ENCODE measurements around the gene VTI1A.
A peak's percentile ranks its signal among the peaks of the same experiment; 100 is the strongest.
"Not testable (repeated sequence)": the region's sequence is repeated elsewhere in the genome, so short reads cannot be mapped to it uniquely, and the experiment has no call there.

VTI1A gene

DNA sequence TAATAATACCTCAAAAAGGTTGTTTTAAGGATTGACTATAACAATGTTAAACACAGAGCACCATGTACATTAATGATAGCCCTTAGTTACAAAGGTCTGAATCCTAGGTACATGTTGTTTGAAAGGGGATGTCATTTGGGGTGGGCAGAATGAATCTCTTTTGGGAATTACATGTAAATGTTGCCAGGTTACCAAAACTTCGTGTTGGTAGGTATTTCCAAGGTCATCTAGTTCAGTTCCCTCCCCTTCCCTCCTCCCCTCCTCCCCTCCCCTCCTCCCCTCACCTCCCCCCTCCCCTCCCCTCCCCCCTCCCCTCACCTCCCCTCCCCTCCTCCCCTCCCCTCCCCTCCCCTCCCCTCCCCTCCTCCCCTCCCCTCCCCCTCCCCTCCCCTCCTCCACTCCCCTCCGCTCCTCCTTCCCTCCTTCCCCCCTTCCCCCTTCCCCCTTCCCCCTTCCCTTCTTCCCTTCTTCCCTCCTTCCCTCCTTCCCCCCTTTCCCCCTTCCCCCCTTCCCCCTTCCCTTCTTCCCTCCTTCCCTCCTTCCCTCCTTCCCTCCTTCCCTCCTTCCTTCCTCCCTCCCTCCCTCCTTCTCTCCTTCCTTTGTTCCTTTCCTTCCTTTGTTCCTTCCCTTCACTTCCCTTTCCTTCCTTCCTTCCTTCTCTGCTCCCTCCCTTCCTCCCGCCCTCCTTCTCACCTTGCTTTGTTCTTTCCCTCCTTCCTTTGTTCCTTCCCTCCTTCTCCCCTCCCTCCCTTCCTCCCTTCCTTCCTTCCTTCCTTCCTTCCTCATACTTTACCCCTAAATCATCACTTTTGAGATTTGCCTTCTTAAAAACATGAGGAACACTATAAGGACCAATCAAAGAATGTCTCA is 8.1 kb downstream of the VTI1A start:
- DNase-seq (ENCODE audit: low spot score): no peak

DNA sequence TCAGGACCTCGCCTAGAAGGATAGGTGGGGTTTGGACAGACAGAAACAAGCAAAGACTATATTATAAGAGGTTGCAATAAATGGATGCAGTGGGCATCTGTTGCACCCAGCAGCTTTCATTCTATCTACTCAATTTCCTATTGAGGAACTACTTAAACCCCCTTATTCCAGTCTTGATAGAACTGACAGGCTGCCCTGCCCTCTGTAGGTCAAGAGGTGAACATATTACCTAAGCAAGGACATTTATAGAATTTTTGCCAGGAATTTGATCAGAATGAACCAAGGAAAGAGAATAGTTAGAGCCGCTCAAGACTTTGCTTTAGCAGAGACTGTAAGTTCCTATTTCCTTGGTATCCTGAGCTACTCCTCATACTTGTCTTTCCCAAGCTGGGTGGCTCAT is 9.5 kb downstream of the VTI1A start:
- DNase-seq (ENCODE audit: low spot score): peak; percentile 35

DNA sequence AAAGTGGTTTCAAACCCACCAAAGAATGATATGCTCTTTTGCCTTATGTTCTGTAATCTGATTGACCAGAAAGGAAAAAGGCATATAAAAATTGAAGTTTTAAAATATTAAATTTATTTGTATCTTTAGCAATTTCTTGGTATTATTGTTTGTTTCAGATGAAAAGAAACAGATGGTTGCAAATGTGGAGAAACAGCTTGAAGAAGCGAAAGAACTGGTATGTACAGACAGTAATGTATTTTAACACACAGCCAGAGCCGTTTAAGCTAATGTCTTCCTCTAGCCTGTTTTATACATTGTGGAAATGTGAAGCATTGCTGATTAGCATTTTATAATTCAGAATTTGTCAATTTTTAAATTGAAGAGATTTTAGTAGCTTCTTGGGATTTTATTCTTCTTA is 13.4 kb downstream of the VTI1A start:
- no peak for DNase-seq (ENCODE audit: low spot score)

DNA sequence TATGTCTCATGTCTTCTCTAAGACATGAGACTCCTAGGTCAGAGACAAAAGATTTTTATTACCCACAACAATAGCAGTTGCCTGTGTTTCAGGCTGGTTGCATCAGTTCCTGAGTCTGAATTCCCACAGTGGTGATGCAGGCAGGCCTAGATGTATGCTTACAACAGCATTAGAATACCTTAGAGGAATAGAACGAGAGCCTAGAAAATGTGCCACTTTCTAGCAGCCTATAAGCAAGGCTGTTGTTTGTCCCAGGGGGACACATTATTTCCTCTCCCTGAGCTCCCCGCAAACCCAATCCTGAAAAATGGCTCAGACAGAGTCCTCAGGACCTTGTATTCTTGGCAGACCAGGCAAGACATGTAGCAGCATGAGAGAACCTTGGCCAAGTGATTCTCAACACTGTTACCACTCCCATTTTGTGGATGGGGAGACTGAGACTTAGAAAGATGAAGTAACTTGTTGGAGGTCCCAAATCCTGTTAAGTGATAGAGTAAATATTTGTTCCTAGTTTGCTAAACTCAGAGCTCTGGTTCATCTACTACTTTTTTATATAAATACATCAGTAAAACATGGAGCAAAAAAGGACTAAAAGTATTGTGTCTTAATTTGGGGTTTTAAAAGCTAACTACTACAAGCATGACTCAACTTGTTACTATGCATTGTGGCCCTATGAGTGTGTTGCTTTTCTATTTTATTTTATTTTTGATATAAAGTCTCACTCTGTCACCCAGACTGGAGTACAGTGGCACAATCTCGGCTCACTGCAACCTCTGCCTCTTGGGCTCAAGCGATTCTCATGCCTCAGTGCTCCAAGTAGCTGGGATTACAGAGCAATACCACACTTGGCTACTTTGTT is 14.2 kb downstream of the VTI1A start:
- DNase-seq (ENCODE audit: low spot score): no peak

DNA sequence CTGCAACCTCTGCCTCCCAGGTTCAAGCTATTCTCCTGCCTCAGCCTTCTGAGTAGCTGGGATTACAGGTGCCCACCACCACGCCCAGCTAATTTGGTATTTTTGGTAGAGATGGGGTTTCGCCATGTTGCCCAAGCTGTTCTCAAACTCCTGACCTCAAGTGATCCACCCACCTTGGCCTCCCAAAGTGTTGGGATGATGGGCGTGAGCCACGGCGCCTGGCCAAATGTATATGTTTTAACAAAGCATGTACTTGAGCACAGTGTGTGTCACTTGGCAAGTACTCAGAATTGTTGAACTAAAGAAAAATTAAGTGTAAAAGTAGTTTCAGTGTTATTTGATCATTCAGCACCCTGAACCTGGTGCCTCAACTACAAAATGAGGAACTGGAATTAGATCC is 17.1 kb downstream of the VTI1A start:
- DNase-seq (ENCODE audit: low spot score): not testable (repeated sequence)

DNA sequence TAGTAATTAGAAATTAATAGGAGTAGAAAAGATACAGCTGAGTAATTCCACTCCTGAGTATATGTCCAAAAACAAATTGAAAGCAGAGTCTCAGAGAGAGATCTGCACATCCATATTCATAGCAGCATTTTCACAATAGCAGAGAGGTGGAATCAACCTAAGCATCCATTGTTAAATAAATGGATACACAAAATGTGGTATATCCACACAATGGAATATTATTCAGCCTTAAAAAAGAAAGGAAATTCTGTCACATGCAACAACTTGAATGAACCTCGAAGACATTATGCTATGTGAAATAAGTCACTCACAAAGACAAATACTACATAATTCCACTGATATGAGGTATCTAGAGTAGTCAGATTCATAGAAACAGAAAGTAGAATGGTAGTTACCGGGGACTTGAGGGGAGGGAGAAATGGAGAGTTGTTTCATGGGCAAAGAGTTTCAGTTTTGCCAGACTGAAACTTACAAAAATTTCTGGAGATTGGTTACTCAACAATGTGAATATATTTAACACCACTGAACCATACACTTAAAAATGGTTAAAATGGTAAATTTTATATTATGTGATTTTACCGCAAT is 18.4 kb downstream of the VTI1A start:
- no peak for DNase-seq (ENCODE audit: low spot score)

DNA sequence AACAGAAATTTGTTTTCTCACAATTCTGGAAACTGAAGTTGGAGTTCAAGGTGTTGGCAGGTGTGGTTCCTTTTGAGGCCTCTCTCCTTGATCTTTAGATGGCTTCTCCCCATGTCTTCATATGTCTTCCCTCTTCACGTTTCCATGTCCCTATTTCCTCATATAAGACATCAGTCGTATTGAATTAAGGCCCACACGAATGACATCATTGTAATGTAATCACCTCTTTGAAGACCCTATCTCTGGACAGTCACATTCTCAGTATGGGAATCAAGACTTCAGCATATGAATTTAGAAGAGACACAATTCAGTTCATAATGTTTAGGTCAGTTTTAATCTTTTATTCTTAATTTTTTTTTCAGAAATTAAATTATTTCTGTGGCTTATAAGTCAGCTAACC is 19.8 kb downstream of the VTI1A start:
- no peak for DNase-seq (ENCODE audit: low spot score)

DNA sequence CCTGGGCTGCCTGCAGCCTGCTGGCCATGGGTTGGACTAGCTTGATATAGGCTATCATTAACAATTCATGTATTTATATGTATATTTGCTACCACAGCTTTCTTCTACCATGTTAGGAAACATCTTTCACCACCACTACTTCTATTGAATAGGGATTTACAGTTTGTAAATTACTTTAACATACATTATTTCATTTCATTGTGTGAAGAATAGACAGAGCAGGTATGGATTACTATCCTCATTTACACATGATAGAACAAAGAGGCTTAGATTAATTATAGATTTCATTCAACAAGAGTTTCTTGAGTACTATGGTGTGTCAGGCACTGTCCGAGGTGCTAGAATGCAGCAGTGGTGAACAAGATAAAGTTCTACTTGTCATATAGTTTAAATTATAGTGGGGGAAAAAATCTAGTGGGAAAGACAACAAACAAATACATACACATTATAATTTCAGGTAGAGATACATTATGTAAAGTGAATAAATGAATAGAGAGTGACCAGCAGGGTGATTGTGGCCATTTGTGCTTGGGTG is 20.6 kb downstream of the VTI1A start:
- no peak for DNase-seq (ENCODE audit: low spot score)

DNA sequence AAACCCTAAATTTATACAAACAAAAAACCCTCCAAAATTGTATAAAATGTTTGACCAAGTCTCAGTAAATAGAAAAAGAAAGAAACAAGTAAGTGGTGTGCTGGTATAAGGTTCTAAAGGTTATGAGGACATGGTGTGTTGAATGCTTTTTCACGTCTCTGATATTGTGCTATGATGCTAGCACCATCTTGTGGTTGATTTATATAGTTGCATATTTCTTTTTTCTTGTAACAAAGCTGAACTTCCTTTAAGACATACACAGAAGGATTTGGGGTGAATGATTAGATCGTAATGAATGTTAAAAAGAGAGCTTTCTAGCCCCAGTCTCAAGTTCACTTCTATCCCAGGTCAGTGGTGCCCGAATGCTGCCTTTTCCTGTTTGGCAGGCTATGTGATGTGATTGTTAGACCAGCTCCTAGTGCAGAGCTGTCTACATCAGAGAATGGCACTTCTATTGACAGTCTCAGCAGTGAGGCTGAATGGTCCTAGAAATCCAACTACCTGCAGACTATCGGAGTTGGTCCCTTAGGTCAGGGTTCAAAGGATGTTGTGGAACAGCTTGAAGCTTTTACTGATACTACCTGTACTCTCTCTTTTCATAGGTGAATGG is 25.0 kb downstream of the VTI1A start:
- DNase-seq (ENCODE audit: low spot score): peak; percentile 67

DNA sequence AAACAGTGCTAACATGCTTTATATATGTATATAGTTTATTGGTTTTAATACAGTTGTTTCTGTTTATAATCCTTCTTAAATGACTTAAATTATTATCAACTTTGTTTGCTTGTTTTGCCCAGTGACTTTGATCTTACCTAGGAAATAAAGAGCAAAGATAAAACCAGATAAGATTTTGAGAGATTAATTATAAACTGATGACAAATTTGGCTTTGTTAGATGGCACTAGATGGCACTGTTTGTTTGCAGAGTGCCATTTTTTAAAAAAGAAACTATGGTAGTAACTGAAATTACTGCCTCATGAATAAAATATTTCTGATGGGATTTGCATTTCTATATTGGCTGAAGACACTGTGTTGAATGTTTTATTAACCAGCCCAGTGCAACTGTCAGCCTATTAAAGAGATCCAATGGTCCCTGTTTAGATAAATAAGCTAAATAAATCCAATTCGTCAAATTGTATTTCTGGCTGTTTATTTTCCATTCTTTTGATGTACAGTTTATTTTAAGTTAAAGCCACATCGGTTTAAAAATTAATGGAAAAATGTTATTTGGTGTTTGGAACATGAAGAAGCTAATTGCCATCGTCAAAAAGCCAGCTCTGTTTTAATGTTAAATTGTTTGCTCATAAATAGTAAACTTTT is 28.7 kb downstream of the VTI1A start:
- peak; percentile 26 for DNase-seq (ENCODE audit: low spot score)

DNA sequence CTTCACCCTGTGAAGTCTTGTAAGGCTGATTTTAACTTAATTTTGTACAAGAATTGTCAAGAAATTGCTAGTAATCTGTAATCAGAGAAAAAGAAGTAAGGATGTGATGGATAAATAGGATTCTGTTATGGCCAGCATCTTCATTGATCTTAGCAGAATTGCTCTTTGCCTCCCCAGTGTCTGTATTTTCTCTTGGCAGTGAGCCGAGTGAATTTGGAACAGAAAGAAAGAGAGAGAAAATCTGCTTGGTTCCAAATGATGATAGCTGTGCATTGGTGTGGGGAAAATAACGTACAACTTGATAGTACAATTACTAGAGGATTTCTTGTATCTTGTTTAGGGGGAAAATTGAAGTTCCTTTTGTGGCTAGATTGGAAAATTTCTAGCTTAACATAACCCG is 34.6 kb downstream of the VTI1A start:
- no peak for DNase-seq (ENCODE audit: low spot score)

DNA sequence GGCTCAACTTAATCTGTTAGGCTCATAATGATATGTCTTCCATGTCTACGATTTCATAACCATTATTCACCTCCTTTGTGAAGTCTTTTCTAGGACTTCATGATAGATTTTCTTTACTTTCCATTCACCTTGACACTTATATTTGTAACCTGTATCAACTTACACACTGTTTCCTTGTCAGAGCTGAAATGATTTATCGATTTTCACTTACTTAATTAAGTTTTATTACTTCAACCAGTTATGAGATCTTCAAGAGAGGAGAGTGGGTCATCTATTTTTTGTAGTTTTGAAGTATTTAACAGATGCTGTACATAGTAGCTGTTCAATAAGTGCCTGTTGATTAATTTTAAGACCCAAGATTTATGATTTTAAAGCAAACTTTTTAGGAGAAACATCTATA is 37.4 kb downstream of the VTI1A start:
- no peak for DNase-seq (ENCODE audit: low spot score)

DNA sequence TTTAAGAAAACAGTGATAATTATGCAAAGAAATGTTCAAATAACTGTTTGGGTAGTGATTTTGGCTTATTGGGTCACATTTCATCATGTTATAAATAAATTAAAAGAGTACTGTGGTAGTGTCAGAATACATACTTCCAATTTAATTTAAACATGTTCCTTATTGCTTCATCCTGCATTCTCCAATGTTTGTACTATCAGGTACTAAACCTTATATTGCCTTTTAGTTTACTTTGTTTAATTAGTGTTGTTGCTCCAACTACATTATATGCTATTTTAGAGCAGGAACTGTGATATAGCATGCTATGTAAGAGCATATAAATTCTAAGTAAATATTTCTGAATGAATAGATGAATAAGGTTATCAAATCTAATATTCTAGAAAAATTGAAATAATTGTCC is 40.9 kb downstream of the VTI1A start:
- no peak for DNase-seq (ENCODE audit: low spot score)

DNA sequence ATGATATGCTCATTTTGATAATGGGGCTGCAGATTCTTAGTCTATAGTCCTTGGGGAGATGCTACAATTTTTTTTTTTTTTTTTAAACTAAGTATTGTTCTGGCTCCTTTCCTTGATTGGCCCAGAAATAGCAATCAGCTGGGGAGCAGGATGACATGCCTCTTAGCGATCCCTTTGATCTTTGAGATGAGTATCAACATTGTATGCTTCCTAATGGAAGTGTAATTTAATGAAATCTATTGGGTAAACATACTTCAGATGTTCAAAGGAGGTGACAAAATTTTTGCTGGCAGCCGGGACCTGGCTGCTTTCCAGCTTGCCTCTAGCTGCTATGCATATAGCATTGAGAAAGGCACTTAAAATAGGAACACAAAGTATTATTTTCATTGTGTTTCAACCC is 43.5 kb downstream of the VTI1A start:
- no peak for DNase-seq (ENCODE audit: low spot score)

DNA sequence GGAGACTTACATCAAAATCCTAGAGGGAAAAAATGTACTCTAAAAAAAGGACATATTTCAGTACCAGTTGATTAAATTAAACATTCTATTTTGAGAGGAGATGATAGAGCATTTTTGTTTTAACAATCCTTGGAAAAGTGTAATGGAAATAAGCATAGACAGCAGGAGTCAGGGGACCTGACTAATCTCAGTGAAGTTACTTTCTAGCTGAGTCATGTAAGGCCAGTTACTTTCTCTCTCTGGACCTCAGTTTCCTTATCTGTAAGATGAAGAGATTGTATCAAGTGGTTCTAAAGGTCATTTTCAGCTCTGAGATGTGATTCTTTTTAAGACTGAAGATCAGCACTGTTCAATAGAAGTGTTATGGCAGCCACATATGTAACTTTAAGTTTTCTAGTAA is 44.1 kb downstream of the VTI1A start:
- DNase-seq (ENCODE audit: low spot score): no peak

DNA sequence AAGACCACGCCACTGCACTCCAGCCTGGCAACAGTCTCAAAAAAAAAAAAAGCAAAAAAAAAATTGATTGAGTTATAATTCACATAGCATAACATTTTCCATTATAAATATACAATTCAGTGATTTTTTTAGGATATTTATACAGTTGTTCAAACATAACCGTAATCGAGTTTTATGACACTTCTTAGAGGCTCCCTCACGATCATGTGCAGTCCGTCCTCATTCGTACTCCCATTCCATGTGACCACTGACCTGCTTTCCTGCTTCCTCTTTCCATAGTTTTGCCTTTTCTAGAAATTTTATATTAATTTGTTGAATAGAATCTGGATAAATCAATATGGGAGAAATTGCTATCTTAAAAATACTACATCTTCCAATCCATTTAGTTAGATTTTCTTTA is 45.7 kb downstream of the VTI1A start:
- DNase-seq (ENCODE audit: low spot score): no peak

DNA sequence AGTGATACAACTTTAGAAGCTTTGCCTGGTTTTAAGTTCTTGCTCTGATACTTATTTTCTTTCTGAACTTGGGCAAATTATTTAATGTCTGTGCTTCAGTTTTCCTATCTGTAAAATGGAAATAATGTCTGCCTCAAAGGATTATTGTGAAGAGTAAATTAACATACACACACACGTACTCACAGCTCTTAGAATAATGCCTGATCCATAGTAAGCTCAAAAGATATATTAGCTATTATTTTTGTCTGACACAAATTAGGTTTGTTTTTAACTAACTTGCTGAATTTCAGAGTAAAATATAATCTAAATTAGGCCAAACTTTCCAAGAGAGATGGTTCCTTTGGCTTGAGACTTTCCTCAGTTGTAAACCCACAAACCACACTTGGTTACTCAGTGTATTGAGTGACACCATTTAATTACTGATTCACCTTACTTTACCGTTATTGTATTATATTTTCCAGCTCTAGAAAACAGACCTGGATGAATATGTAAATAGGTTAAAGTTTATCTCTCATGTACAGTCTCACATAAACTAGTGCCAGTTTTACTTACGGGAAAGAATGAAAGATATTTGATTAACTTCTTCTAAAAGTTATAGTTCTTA is 50.4 kb downstream of the VTI1A start:
- DNase-seq (ENCODE audit: low spot score): no peak

DNA sequence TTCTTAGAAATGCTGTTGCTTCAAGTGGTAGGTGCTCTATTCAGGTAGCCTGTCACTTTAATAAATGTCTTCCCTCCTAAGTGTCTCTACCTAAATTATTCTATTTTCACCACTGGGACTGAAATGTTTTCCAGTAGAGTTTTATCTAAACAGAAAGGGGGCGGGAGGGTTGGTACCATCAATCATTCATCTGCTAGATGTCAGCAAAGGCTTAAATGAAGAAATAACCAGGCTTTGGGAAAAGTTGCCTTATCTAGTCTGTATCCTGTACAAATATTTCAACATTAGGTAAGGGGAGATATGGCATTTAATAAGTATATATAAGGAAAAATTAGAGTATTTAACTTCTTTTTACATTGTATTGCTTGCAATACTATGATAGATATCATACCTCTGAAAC is 51.8 kb downstream of the VTI1A start:
- no peak for DNase-seq (ENCODE audit: low spot score)

DNA sequence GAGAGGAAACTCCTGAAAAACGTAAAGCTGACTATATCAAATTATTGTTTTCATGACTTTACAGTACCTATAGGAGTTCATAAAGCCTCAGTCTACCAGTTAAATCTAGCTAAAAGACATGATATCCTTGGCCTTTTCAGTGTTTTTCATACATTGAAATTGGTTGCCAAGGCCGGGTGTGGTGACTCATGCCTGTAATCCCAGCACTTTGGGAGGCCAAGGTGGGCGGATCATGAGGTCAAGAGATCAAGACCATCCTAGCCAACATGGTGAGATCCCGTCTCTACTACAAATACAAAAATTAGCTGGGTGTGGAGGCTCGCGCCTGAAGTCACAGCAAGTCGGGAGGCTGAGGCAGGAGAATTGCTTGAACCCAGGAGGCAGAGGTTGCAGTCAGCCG is 53.0 kb downstream of the VTI1A start:
- DNase-seq (ENCODE audit: low spot score): not testable (repeated sequence)

DNA sequence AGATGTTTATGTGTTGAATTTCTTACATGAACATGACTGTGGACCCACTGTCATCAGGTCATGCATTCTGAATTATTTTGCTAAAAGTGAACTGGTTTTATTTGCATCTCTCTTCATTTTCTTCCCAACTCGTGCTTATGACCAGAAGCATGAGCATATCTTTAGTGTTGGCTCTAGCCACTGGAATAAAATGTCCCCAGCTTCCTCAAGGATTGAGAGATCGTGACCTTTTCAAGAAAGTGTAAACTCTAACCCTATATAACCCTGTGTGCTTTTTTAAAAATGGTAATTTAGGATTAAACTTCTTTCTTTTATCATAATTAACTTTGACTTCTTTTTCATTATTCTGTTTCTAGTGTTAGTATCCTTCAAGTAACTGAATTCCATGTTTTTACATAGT is 55.5 kb downstream of the VTI1A start:
- DNase-seq (ENCODE audit: low spot score): no peak

DNA sequence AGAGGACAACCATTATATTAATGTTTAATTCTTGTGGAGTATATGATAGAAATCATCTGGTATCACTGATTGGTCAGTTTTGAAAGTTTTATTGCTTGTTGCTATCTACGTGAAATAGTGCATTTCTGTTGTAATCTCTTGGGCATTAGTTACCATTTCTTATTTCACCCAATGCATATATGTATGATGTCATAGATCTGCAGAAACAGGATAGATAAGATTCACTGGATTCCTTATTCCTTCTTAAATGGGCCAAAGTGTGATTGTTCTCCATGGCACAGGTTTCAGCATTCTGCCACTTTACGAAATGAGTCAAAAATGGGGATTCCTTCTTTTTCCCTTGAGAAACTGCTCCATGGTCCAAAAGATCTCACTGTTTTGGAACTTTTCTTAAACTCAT is 56.6 kb downstream of the VTI1A start:
- no peak for DNase-seq (ENCODE audit: low spot score)
